HL-60 (cell line): ENCODE results near the gene AKAP6.

Source experiments
- POLR2AphosphoS5 ChIP-seq: IDR thresholded peaks from 2 replicates; pipeline ENCODE4 v1.6.1; 2012; ENCODE audit warnings: low read depth
- SPI1 ChIP-seq: IDR thresholded peaks from 2 replicates; pipeline ENCODE4 v1.6.1; 2012; ENCODE audit warnings: low read depth, mild to moderate bottlenecking, borderline replicate concordance
- TF ChIP-seq, protein P1 (sequence below): IDR thresholded peaks from one replicate; pipeline ENCODE4 v1.5.1; 2011; ENCODE audit warnings: low read length, control low read depth, inconsistent platforms; ENCODE audit not compliant: insufficient read depth
- TF ChIP-seq, protein P2 (sequence below): IDR thresholded peaks from 2 replicates; pipeline ENCODE4 v1.6.1; 2012; ENCODE audit warnings: low read depth; ENCODE audit not compliant: insufficient replicate concordance

DNA sequence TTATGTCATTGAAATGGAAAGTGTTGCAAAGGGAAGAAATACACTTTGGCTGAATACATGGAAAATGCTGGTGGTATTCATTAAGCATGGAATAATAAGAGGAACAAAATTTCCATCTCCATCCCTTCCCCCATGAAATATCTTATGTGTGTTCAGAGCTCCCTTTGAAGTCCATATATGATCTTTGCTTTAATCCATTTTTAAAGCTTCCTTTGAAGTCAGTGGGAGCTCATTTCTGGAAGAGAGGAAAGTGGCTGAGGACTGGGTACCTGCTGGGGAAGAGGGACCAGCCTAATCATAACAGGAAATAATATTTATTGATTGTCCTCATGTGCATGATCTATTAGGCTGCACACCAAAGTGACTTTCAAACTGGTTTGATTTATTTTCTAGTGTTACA is 49.2 kb downstream of the AKAP6 start:
- TF ChIP-seq, protein P1, sequence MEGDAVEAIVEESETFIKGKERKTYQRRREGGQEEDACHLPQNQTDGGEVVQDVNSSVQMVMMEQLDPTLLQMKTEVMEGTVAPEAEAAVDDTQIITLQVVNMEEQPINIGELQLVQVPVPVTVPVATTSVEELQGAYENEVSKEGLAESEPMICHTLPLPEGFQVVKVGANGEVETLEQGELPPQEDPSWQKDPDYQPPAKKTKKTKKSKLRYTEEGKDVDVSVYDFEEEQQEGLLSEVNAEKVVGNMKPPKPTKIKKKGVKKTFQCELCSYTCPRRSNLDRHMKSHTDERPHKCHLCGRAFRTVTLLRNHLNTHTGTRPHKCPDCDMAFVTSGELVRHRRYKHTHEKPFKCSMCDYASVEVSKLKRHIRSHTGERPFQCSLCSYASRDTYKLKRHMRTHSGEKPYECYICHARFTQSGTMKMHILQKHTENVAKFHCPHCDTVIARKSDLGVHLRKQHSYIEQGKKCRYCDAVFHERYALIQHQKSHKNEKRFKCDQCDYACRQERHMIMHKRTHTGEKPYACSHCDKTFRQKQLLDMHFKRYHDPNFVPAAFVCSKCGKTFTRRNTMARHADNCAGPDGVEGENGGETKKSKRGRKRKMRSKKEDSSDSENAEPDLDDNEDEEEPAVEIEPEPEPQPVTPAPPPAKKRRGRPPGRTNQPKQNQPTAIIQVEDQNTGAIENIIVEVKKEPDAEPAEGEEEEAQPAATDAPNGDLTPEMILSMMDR, result no peak
- TF ChIP-seq POLR2AphosphoS5 (no peak), SPI1 (no peak)
- TF ChIP-seq, protein P2, sequence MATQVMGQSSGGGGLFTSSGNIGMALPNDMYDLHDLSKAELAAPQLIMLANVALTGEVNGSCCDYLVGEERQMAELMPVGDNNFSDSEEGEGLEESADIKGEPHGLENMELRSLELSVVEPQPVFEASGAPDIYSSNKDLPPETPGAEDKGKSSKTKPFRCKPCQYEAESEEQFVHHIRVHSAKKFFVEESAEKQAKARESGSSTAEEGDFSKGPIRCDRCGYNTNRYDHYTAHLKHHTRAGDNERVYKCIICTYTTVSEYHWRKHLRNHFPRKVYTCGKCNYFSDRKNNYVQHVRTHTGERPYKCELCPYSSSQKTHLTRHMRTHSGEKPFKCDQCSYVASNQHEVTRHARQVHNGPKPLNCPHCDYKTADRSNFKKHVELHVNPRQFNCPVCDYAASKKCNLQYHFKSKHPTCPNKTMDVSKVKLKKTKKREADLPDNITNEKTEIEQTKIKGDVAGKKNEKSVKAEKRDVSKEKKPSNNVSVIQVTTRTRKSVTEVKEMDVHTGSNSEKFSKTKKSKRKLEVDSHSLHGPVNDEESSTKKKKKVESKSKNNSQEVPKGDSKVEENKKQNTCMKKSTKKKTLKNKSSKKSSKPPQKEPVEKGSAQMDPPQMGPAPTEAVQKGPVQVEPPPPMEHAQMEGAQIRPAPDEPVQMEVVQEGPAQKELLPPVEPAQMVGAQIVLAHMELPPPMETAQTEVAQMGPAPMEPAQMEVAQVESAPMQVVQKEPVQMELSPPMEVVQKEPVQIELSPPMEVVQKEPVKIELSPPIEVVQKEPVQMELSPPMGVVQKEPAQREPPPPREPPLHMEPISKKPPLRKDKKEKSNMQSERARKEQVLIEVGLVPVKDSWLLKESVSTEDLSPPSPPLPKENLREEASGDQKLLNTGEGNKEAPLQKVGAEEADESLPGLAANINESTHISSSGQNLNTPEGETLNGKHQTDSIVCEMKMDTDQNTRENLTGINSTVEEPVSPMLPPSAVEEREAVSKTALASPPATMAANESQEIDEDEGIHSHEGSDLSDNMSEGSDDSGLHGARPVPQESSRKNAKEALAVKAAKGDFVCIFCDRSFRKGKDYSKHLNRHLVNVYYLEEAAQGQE, result no peak
